ENCODE results near the gene ITGA2.

Gene ITGA2

GRCh38 chr5:52988335-52989024 lies 672 bp upstream of the ITGA2 start:
- no peak for FAIRE-seq
- DNase-seq (ENCODE audit: low spot score), result no peak

- DNase-seq (ENCODE audit: low spot score) (peak; percentile 50), FAIRE-seq (no peak)
Observed at GRCh38 chr5:52989781-52990527, 802 bp downstream of the ITGA2 start.

- no peak for FAIRE-seq
- no peak for DNase-seq (ENCODE audit: low spot score)
Observed at GRCh38 chr5:52990528-52990925, 1.4 kb downstream of the ITGA2 start.

GRCh38 chr5:52993367-52993766 lies 4.2 kb downstream of the ITGA2 start:
- DNase-seq (ENCODE audit: low spot score) (no peak), FAIRE-seq (no peak)

GRCh38 chr5:52994266-52994665 lies 5.1 kb downstream of the ITGA2 start:
- no peak for FAIRE-seq
- no peak for DNase-seq (ENCODE audit: low spot score)

GRCh38 chr5:52995095-52995494 lies 5.9 kb downstream of the ITGA2 start:
- no peak for FAIRE-seq
- DNase-seq (ENCODE audit: low spot score), result no peak

GRCh38 chr5:52995914-52996313 lies 6.8 kb downstream of the ITGA2 start:
- no peak for FAIRE-seq

GRCh38 chr5:52996979-52997378 lies 7.8 kb downstream of the ITGA2 start:
- FAIRE-seq, result no peak
- no peak for DNase-seq (ENCODE audit: low spot score)

More at GRCh38 chr5:52995914-52996313, 6.8 kb downstream of the ITGA2 start:
- DNase-seq (ENCODE audit: low spot score), result no peak

GRCh38 chr5:52997424-52997823 lies 8.3 kb downstream of the ITGA2 start:
- DNase-seq (ENCODE audit: low spot score) (no peak), FAIRE-seq (no peak)

- FAIRE-seq (no peak), DNase-seq (ENCODE audit: low spot score) (no peak)
Observed at GRCh38 chr5:52998552-52999313, 9.6 kb downstream of the ITGA2 start.

- FAIRE-seq (no peak), DNase-seq (ENCODE audit: low spot score) (no peak)
Observed at GRCh38 chr5:52999344-52999949, 10.3 kb downstream of the ITGA2 start.

- DNase-seq (ENCODE audit: low spot score), result no peak
- no peak for FAIRE-seq
Observed at GRCh38 chr5:53001541-53001940, 12.4 kb downstream of the ITGA2 start.

GRCh38 chr5:53002491-53002890 lies 13.3 kb downstream of the ITGA2 start:
- FAIRE-seq (no peak), DNase-seq (ENCODE audit: low spot score) (no peak)

- FAIRE-seq (no peak), DNase-seq (ENCODE audit: low spot score) (no peak)
Observed at GRCh38 chr5:53003144-53003543, 14.0 kb downstream of the ITGA2 start.

GRCh38 chr5:53006911-53007890 lies 18.0 kb downstream of the ITGA2 start:
- FAIRE-seq (no peak), DNase-seq (ENCODE audit: low spot score) (no peak)

GRCh38 chr5:53008751-53009150 lies 19.6 kb downstream of the ITGA2 start:
- no peak for FAIRE-seq
- no peak for DNase-seq (ENCODE audit: low spot score)

- DNase-seq (ENCODE audit: low spot score), result no peak
Observed at GRCh38 chr5:53009816-53010215, 20.7 kb downstream of the ITGA2 start.

GRCh38 chr5:53010814-53011213 lies 21.7 kb downstream of the ITGA2 start:
- DNase-seq (ENCODE audit: low spot score) (no peak), FAIRE-seq (no peak)

More at GRCh38 chr5:53009816-53010215, 20.7 kb downstream of the ITGA2 start:
- no peak for FAIRE-seq

- FAIRE-seq (no peak), DNase-seq (ENCODE audit: low spot score) (no peak)
Observed at GRCh38 chr5:53011233-53011632, 22.1 kb downstream of the ITGA2 start.

- DNase-seq (ENCODE audit: low spot score) (no peak), FAIRE-seq (no peak)
Observed at GRCh38 chr5:53013857-53014256, 24.7 kb downstream of the ITGA2 start.

- FAIRE-seq (peak; percentile 73), DNase-seq (ENCODE audit: low spot score) (no peak)
Observed at GRCh38 chr5:53017383-53017782, 28.2 kb downstream of the ITGA2 start.
